GM12892 (cell line): ENCODE data around the gene CEP131.

ENCODE experiments used
- POLR2A ChIP-seq: IDR thresholded peaks from 2 replicates; pipeline ENCODE4 v1.6.1; 2011; ENCODE audit warnings: low read depth, low read length, control low read depth
- POLR2AphosphoS5 ChIP-seq: IDR thresholded peaks from 2 replicates; pipeline ENCODE4 v1.6.1; 2011; ENCODE audit warnings: low read depth, low read length, control low read depth

DNA sequence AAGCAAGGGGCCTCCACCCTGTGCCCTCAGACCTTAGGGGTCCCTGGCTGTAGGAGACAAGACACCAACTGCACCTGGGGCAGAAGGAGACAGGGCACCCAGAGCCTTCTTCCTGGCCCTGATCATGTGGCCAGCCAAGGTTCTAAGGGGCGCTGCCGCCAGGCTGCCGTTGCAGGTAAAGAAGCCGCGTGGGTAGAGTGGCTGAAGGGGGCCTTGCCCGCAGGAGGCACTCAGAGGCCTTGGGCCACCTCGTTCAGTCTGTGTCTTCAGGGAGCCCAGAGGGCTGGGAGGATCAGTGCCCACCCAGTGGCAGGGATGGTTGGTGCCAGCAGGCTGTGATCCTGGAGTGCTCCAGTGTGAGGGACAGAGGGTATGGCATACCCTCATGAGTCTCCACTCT is 55.1 kb downstream of the CEP131 start:
- TF ChIP-seq POLR2A (no peak), POLR2AphosphoS5 (no peak)
